Endothelial cell of umbilical vein (primary cell): ENCODE data around the gene MAMDC4. TPM values are rescaled to one million over a fixed set of nuclear protein-coding genes. Genes with fewer than 3 reads are reported as not detected.

ENCODE experiments used
- BruUV-seq: library from RNA; stranded (reverse); fragments of 400-500 nt; replicated peaks from 2 replicates; lab custom pipeline; 2021; lab: Mats Ljungman, UMichigan
- CTCF ChIA-PET: fragments of 300-600, 350-600 bp; sonication (Branson Sonifier 250); formaldehyde crosslinking; loops from one replicate; lab custom pipeline; 2021; ENCODE audit warnings: antibody characterized with exemption, inconsistent platforms; lab: Charles Lee
- POLR2A ChIA-PET: fragments of 300-600, 350-600 bp; sonication (Branson Sonifier 250); formaldehyde crosslinking; loops from one replicate; lab custom pipeline; 2021; ENCODE audit warnings: antibody characterized with exemption, inconsistent platforms; lab: Charles Lee
- DNase-seq: peaks from one replicate; pipeline ENCODE4 v3.0.0-alpha.2; 2011; ENCODE audit warnings: low read depth, low spot score
- FAIRE-seq: peaks from 2 replicates; lab custom pipeline; 2011; peaks lifted over from hg19 to GRCh38; lab: Jason Lieb, UNC
- H2AFZ ChIP-seq: 2 replicates; pipeline ENCODE4 v1.6.0; 2012; ENCODE audit warnings: low read depth, low read length, control low read depth, inconsistent platforms
- H3K27ac ChIP-seq: 2 replicates; pipeline ENCODE4 v1.5.1; 2011; ENCODE audit warnings: low read depth, mild to moderate bottlenecking, control low read depth, low read length, moderate library complexity; ENCODE audit not compliant: insufficient read depth
- H3K27me3 ChIP-seq, 2 experiments: 2 replicates each; pipeline versions ENCODE4 v1.6.0 to v1.6.1; 2011; ENCODE audit warnings: low read length in 2 of 2, mixed read lengths in 1 of 2; ENCODE audit not compliant: control insufficient read depth in 2 of 2, insufficient read depth in 2 of 2
- H3K36me3 ChIP-seq, 2 experiments: 2 replicates in 1 of 2; 3 replicates in 1 of 2; pipeline ENCODE4 v1.5.1; 2011; ENCODE audit warnings: low read length in 2 of 2, mild to moderate bottlenecking in 1 of 2, moderate library complexity in 1 of 2; ENCODE audit not compliant: control insufficient read depth in 2 of 2, insufficient read depth in 2 of 2; ENCODE audit errors: extremely low read depth in 1 of 2
- H3K4me1 ChIP-seq: 3 replicates; pipeline ENCODE4 v1.5.1; 2011; ENCODE audit warnings: mild to moderate bottlenecking, low read length; ENCODE audit not compliant: control insufficient read depth, insufficient read depth; ENCODE audit errors: extremely low read depth
- H3K4me2 ChIP-seq: 2 replicates; pipeline ENCODE4 v1.6.1; 2011; ENCODE audit warnings: low read length, control low read depth, mixed read lengths; ENCODE audit not compliant: insufficient read depth
- H3K4me3 ChIP-seq, 3 experiments: fragments of 200-600 bp in 1 of 3; sonication (generic), shearing (Covaris generic) in 1 of 3; replicated peaks in 1 of 3; 2 replicates each; pipeline ENCODE4 v1.5.1; 2011 to 2016; ENCODE audit warnings: control low read depth in 3 of 3, low read length in 3 of 3, mild to moderate bottlenecking in 2 of 3, inconsistent platforms in 1 of 3, low read depth in 1 of 3, moderate library complexity in 1 of 3; ENCODE audit not compliant: insufficient read depth in 1 of 3
- H3K79me2 ChIP-seq: 2 replicates; pipeline ENCODE4 v1.6.0; 2012; ENCODE audit warnings: low read length, inconsistent platforms; ENCODE audit not compliant: control insufficient read depth, insufficient read depth
- H3K9ac ChIP-seq: replicated peaks from 2 replicates; pipeline ENCODE3; 2011; ENCODE audit warnings: low read length, control low read depth; ENCODE audit not compliant: insufficient read depth; ENCODE audit errors: extremely low read depth
- H3K9me1 ChIP-seq: replicated peaks from 3 replicates; pipeline ENCODE4 v1.6.0; 2011; ENCODE audit warnings: mild to moderate bottlenecking, low read length; ENCODE audit not compliant: control insufficient read depth, insufficient read depth; ENCODE audit errors: extremely low read depth
- H3K9me3 ChIP-seq: replicated peaks from 2 replicates; pipeline ENCODE4 v1.5.1; 2012; ENCODE audit warnings: low read length, inconsistent platforms; ENCODE audit not compliant: control insufficient read depth, insufficient read depth
- H4K20me1 ChIP-seq: replicated peaks from 2 replicates; pipeline ENCODE3; 2011; ENCODE audit warnings: mild to moderate bottlenecking, low read length; ENCODE audit not compliant: control insufficient read depth, insufficient read depth; ENCODE audit errors: extremely low read depth
- EZH2 ChIP-seq: IDR thresholded peaks from 2 replicates; pipeline ENCODE4 v1.6.1; 2012; ENCODE audit warnings: borderline replicate concordance, low read depth, mild to moderate bottlenecking, moderate library complexity, low read length, inconsistent platforms; ENCODE audit not compliant: severe bottlenecking
- FOS ChIP-seq: IDR thresholded peaks from 2 replicates; pipeline ENCODE4 v1.6.1; 2011; ENCODE audit warnings: mild to moderate bottlenecking, low read length, moderate library complexity, borderline replicate concordance; ENCODE audit not compliant: insufficient read depth
- GATA2 ChIP-seq: IDR thresholded peaks from 2 replicates; pipeline ENCODE4 v1.7.0; 2011; ENCODE audit warnings: low read depth, mild to moderate bottlenecking, moderate library complexity, mixed read lengths, low read length; ENCODE audit not compliant: insufficient read length, insufficient read depth
- JUN ChIP-seq: IDR thresholded peaks from 2 replicates; pipeline ENCODE4 v1.6.1; 2011; ENCODE audit warnings: borderline replicate concordance, low read depth; ENCODE audit not compliant: insufficient read length, insufficient read depth
- MYC ChIP-seq: IDR thresholded peaks from one replicate; pipeline ENCODE4 v1.6.1; 2011; ENCODE audit warnings: mild to moderate bottlenecking, low read depth, low read length
- POLR2A ChIP-seq: IDR thresholded peaks from 2 replicates; pipeline ENCODE4 v1.6.1; 2012; ENCODE audit warnings: low read depth, mild to moderate bottlenecking, control low read depth, low read length
- POLR2AphosphoS5 ChIP-seq: IDR thresholded peaks from 2 replicates; pipeline ENCODE4 v1.6.1; 2012; ENCODE audit warnings: low read depth, mild to moderate bottlenecking, control low read depth, low read length, moderate library complexity; ENCODE audit not compliant: insufficient read depth
- dilution Hi-C: fragments of 300-500 bp; cut with MboI; formaldehyde crosslinking; loops from one replicate; pipeline ENCODE4 v1.15.0; 2019; ENCODE audit warnings: low sequenced_read_pairs; ENCODE audit not compliant: extremely low pct_ligation_motif_present
- intact Hi-C: fragments of 100-400 bp; cut with micrococcal nuclease; formaldehyde crosslinking; loops from one replicate; pipeline ENCODE4 v1.10.0; 2022
- polyA plus RNA-seq, 4 experiments: library from polyadenylated mRNA; depleted of rRNA in 3 of 4; stranded (reverse) in 3 of 4; unstranded in 1 of 4; fragments of >200 nt; gene quantifications; 2 replicates each; pipeline versions ENCODE4 v1.2.1 to v1.2.3, GENCODE V29; 2011 to 2012; ENCODE audit warnings: missing spikeins in 1 of 4
- total RNA-seq: library from RNA; stranded (reverse); gene quantifications from 2 replicates; pipeline ENCODE4 v1.2.3, GENCODE V29; 2021
- TF ChIP-seq, protein P1 (sequence below): IDR thresholded peaks from 2 replicates; pipeline ENCODE4 v1.6.1; 2011; ENCODE audit not compliant: insufficient read depth, insufficient read length
- TF ChIP-seq, protein P2 (sequence below), 2 donors: IDR thresholded peaks; 1 replicate in 1 of 2; 2 replicates in 1 of 2; pipeline ENCODE4 v1.5.1; 2011; ENCODE audit warnings: low read length in 2 of 2, mild to moderate bottlenecking in 2 of 2, moderate library complexity in 2 of 2, control low read depth in 1 of 2, inconsistent platforms in 1 of 2, low read depth in 1 of 2; ENCODE audit not compliant: insufficient read depth in 1 of 2; ENCODE audit errors: extremely low read depth in 1 of 2

MAMDC4 gene
- total and polyA plus RNA-seq, 2 donors (not counting 3 experiments of a cell fraction or from before 2014, with no cell fraction given) = 3.6 to 7.2 TPM

DNA sequence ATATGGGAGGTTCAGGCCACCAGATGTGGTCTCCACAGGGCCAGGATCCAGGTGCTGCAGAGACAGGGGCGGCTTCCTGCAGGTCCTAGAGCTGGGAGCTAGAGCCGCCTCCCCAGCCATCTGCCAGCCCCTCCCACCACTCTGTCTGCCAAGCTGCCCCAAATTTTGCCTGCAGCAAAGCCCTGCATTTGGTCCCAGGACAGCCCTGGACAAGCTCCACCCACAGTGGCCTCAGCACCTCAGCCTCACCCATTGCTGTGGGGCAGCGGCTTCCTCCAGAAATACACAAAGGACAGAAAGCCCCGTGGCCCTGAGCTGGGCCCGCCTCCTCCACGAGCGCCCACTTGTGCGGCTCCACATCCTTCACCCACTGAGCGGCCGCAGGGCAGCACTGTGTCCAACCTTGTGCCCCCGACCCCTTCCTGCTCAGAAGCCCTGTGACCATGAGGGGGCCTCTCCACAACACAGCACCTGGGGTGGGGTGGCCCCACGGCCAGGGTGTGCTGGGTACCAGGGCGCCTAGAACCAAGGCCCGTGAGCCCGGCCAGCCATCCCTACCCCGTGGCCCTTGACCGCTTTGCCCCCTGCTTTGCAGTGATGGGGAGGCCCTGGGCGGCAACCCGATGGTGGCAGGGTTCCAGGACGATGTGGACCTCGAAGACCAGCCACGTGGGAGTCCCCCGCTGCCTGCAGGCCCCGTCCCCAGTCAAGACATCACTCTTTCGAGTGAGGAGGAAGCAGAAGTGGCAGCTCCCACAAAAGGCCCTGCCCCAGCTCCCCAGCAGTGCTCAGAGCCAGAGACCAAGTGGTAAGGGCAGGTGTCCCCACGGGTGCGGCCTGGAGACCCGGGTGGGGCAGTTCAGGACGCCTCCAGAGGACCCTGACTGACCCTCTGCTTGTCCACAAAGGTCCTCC is 13.6 kb upstream of the MAMDC4 start:
- H3K79me2 ChIP-seq = no peaks in the 10 kb centered on the region
- dilution Hi-C loops (no loop called here), intact Hi-C loops (no loop called here)
- H3K27me3 ChIP-seq = no peaks in the 10 kb centered on the region
- ChIA-PET POLR2A (no interaction called here), CTCF (no interaction called here)
- H4K20me1 ChIP-seq = no peaks in the 10 kb centered on the region
- H3K4me1 ChIP-seq = peaks cover 3% of the 10 kb centered on the region
- no peak overlapping the region for H2AFZ ChIP-seq
- H3K4me2 ChIP-seq = no peak overlapping the region
- no peak for TF ChIP-seq EZH2
- no peak for TF ChIP-seq FOS
- no peak for TF ChIP-seq MYC
- TF ChIP-seq GATA2 = no peak
- TF ChIP-seq POLR2AphosphoS5 = no peak
- TF ChIP-seq POLR2A = no peak
- TF ChIP-seq, protein P1, sequence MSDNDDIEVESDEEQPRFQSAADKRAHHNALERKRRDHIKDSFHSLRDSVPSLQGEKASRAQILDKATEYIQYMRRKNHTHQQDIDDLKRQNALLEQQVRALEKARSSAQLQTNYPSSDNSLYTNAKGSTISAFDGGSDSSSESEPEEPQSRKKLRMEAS = no peak
- TF ChIP-seq, protein P2, sequence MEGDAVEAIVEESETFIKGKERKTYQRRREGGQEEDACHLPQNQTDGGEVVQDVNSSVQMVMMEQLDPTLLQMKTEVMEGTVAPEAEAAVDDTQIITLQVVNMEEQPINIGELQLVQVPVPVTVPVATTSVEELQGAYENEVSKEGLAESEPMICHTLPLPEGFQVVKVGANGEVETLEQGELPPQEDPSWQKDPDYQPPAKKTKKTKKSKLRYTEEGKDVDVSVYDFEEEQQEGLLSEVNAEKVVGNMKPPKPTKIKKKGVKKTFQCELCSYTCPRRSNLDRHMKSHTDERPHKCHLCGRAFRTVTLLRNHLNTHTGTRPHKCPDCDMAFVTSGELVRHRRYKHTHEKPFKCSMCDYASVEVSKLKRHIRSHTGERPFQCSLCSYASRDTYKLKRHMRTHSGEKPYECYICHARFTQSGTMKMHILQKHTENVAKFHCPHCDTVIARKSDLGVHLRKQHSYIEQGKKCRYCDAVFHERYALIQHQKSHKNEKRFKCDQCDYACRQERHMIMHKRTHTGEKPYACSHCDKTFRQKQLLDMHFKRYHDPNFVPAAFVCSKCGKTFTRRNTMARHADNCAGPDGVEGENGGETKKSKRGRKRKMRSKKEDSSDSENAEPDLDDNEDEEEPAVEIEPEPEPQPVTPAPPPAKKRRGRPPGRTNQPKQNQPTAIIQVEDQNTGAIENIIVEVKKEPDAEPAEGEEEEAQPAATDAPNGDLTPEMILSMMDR (IDR thresholded peaks at IDR 0.05; ENCODE audit: extremely low read depth in 1 of 2, insufficient read depth in 1 of 2, low read depth in 1 of 2, low read length in 2 of 2) = no peak
- no peak for TF ChIP-seq JUN
- no peak overlapping the region for H3K9ac ChIP-seq
- H3K9me3 ChIP-seq = no peaks in the 10 kb centered on the region
- FAIRE-seq (no peak), DNase-seq (no peak)
- no peaks in the 10 kb centered on the region for H3K9me1 ChIP-seq
- no TSS peak for BruUV-seq
- no peak overlapping the region for H3K27ac ChIP-seq
- H3K4me3 ChIP-seq = no peak overlapping the region
- peaks cover 0 to 13% of the 10 kb centered on the region in 2 experiments for H3K36me3 ChIP-seq
